GM21423 (cell line): Measurements from ENCODE around the gene COLEC12.
"Not testable (repeated sequence)": the region's sequence is repeated elsewhere in the genome, so short reads cannot be mapped to it uniquely, and the experiment has no call there.

Source experiments
- ATAC-seq: cut with Tn5 transposase; IDR thresholded peaks from one replicate; pipeline ENCODE4 v1.9.1; 2021; ENCODE audit warnings: mild to moderate bottlenecking, moderate library complexity; ENCODE audit not compliant: unreplicated experiment

Gene COLEC12

GRCh38 chr18:332007-332406, 168.5 kb downstream of the COLEC12 start:
- ATAC-seq, result no peak

DNA sequence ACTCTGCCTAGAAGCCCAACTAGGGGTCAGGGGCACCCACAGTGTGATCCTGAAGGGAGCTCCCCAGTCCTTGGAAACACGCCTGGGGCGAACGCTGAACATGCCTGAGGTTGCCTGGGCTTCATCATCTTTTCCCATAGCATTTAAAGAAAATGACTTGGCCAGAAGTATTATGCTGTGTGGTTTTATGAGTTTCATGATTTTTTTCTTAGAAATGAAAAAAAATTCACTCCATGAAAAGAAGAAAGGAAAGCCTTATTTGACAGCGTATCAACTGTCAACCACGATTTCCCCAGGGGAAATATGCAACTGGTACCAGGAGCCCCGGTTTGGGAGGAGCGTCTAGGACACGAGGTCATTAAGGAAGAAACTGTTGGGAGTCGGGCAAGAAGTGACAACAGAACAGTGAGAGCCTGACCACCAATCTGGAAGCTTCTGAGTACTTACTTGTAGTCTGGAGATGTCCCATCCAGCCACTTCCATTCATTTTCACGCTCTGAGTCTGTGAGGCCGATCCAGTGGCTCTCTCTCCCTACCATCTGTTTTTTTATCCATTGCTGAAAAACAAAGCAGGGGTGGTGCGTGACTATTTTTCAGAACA, 169.2 kb downstream of the COLEC12 start:
- ATAC-seq, result no peak

DNA sequence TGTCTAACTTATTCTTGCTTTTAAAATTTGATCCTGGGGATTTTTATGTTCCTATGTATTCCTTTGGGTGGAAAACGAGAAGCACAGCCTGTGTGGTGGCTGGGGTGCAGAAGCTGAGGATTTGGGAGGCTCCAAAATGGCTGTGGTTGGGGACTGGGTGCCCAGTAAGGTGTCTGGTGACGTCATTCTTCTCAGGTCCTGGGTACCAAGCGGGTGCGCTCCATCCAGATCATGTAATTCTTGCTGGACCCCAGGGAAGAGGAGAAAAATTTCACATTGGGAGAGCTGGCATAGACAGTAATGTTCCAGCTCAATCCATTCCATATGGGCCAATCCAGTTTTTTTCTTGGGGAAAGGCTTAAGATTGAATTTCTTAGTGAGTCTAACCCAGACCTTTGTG, 171.6 kb downstream of the COLEC12 start:
- no peak for ATAC-seq

DNA sequence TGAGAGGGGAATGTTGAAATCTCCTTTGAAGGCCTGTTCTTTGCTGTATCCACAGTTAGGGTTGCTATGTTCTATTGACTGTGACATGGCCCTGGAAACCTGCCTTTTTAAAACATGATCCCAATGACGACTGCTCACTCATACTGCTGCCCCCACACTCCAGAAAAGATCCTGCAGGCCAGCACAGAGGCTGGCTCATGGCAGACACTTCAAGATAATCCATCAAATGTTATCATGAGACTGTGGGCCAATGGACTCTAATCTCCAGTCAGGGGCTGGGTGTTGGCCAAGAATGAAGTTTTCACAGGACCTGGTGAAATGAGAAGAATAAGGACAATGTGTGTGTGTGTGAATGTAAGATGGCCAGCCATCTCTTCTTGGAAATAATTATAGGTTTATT, 173.7 kb downstream of the COLEC12 start:
- ATAC-seq, result no peak

- no peak for ATAC-seq
These were observed 177.3 kb downstream of the COLEC12 start for GRCh38 chr18:323253-323622.

DNA sequence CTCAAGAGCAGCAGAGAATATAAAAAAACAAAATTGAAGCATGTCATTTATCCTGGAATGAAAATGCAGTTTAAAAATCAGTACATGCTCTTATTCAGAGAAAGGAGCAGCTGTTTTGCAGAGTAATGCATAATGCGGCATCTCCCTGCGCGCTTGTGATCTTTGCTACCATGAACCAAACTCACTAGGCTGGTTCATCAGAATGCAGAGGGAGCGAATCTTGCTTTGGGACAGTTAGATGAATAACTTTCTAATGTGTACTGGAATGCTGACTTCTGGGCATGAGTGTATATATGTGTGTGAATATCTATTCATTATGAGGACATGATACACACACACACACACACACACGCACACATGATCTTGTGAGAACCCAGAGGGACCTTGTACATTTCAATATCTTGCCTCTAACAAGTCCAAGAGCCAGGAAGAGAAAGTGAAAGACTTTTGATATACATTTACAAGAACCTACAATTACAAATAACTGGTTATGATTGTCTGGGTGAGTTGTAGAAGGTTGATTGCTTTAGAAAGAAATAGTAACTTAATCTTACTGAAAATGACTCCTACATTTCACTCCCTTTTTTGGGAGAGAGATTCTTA, 178.5 kb downstream of the COLEC12 start:
- ATAC-seq, result peak; percentile 25

- no peak for ATAC-seq
These were observed 180.3 kb downstream of the COLEC12 start for GRCh38 chr18:320155-320554.

GRCh38 chr18:319720-320119, 180.8 kb downstream of the COLEC12 start:
- no peak for ATAC-seq

- no peak for ATAC-seq
These were observed 181.7 kb downstream of the COLEC12 start for GRCh38 chr18:318791-319291.

DNA sequence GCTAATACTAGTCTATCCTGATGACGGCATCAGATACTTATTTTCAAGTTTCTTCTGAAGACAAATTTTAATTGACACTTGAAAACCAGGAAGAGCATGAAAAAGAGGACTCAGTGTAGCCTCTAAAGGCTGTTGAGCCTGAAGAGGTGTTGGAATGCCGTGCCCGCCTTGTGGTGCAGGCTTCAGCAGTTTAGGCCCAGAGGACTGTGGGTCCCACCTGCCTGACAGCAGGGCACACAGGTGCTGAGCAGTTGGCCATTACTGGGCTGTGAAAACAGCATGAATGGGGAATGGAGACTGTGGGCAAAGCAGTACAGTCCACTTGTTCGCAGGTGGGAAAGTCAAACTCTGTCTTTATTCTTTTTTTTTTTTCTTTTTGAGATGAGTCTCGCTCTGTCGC, 182.9 kb downstream of the COLEC12 start:
- ATAC-seq, result no peak

GRCh38 chr18:316393-316792, 184.1 kb downstream of the COLEC12 start:
- ATAC-seq, result no peak

DNA sequence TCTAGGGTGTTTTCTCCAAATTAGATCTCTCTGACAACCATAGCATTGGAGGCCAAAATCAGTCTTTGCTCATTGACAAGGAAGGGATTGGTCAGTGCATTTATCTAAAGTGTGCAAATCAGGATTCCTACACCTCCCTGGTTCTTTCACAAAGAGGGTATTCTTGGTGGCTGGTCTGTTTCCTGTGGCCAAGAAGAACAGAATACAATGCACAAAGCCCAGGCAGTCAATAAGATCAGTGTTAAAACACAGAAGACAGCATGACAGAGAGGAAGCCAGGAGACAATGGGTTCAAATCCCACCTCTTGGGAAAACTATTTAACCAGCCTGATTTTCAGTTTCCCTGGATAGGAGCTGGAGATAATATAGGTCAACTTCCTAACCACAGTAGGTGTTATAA, 186.6 kb downstream of the COLEC12 start:
- no peak for ATAC-seq

DNA sequence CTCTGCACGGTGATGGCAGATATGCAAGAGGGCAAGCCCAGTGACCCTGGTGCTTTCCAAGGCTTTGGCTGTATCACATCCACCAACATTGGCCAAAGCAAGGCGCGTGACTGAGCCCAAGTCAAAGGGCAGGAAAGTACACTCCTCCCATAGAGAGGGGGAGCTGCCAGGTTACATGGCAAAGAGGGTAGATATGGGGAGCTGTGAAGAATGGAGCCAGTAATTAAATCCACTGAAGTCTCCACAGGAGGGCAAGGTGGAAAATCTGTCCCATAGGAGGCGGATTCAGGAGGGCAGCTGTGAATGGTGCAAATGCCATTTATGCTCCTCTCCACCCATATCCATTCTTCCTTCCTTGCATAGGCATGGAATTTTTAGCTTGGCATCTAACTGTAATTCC, 188.1 kb downstream of the COLEC12 start:
- ATAC-seq, result no peak

DNA sequence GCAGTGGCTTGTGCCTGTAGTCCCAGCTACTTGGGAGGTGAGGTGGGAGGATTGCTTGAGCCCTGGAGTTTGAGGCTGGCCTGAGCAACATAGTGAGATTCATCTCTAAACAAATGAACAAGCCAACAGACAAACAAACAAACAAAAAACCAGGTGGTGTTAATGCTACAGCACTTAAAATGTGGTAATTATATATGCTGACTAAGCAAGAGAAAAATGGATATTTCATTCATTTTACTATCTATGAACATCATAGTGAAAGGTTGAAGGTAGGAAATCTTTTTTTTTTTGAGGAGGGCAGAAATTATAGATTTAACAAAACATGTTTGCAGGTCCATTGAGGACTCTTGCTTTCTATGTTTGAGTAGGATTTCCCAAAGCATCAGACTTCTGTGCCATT, 190.5 kb downstream of the COLEC12 start:
- ATAC-seq, result no peak

GRCh38 chr18:308086-308485, 192.4 kb downstream of the COLEC12 start:
- not testable (repeated sequence) for ATAC-seq

DNA sequence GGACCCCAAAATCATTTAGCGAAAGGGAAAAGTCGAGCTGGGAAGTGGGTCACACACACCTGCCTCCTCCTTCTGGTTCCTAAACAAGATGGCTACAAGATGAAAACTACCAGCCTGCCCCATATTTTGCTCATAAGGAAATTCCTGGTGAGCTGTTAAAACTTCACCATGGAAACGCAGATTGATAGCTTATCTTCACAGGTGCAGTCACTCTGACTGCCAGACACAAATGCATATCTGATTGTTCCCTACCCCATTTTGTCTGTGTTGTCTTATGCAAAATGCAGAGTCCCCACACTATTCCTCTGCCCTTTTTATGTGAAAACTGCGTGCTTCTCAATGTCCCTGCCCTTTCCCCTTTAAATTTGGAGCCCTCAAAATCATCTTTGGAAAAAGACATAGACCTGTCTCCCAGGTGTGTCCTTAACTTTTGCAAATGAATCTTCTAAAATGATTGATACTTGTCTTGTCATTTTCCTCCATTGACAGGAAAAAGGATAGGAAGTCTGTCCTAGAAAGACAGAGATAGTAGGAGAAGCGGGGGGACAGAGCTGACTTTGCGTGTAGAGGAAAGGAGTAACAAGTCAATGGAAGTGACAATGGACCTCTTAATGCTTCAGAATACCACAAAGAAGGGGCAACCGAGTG, 193.8 kb downstream of the COLEC12 start:
- no peak for ATAC-seq

- ATAC-seq, result no peak
These were observed 195.4 kb downstream of the COLEC12 start for GRCh38 chr18:305003-305501.

DNA sequence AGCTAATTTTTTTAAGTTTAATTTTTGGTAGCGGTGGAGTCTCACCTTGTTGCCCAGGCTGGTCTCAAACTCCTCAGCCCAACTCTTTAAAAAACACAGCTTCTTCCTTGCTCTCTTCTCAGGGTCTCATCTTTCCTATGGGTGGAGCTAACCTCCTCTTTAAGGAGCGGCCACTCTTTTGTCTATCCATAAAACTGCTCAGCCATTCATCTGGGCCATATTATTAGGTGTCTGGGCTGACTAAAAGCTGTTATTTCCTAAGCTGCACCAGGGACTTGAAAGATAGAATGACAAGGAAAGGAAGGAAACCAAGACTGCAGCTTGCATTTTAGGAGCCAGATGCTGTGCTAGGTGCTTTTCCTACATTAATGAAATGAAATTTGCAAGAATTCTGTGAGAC, 196.9 kb downstream of the COLEC12 start:
- ATAC-seq, result no peak

DNA sequence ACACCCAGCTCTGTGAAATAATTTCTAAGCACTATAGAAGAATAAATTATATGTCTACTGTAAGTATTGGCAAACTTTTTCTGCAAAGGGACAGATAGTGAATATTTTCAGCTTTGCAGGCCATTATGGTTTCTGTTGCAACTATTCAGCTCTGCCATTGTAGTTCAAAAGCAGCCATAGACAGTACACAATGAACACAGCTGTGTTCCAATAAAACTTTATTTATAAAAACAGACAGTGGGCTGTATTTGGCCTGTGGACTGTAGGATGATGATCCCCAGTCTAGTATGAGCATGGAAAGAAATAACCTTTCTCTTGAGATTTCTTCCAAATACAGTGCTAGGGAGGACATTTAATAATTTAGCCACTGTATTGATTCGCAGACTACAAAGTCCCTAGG, 197.5 kb downstream of the COLEC12 start:
- no peak for ATAC-seq

- ATAC-seq, result no peak
These were observed 198.4 kb downstream of the COLEC12 start for GRCh38 chr18:302097-302496.

DNA sequence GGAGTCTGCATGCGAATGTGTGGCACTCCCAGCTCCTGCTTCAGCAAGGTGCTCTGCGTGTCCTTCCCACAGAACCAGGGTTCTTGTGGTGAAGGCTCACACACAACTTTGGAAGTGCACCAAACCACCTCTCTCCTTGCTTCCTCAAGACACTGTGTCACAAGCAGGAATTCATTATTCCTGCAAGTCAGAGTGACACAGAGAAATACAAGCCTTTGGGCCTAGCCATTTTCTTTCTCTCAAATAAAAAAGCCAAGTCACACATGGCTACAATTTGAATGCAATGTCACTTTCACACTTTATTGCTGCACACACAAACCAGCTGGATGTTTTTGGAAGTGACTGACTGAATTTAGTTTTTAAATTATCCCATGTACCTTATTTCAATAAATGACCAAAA, 202.6 kb downstream of the COLEC12 start:
- no peak for ATAC-seq

GRCh38 chr18:295756-296490, 204.6 kb downstream of the COLEC12 start:
- ATAC-seq, result no peak
